Lower lobe of right lung (tissue), 2 donors: ENCODE results near the gene LRRC15. TPM values are rescaled to one million over a fixed set of nuclear protein-coding genes. Genes with fewer than 3 reads are reported as not detected.
A peak's percentile ranks its signal among the peaks of the same experiment; 100 is the strongest.

Experiments
- ATAC-seq, 2 donors: fragments of 200-7000 bp; cut with Tn5 transposase; one replicate each; pipeline ENCODE4 v1.9.1; 2020 to 2022; ENCODE audit warnings: mild to moderate bottlenecking in 2 of 2, moderate library complexity in 2 of 2
- DNase-seq: peaks from one replicate; pipeline ENCODE4 v3.0.0-alpha.2; 2020
- H3K27ac ChIP-seq: fragments of 200-600 bp; one replicate; pipeline ENCODE4 v1.8.0; 2022
- H3K27me3 ChIP-seq: fragments of 200-600 bp; one replicate; pipeline ENCODE4 v1.8.0; 2022; ENCODE audit warnings: low read depth
- H3K36me3 ChIP-seq: fragments of 200-600 bp; one replicate; pipeline ENCODE4 v1.8.0; 2022; ENCODE audit warnings: mild to moderate bottlenecking
- H3K4me1 ChIP-seq: fragments of 200-600 bp; one replicate; pipeline ENCODE4 v1.8.0; 2022
- H3K4me3 ChIP-seq: fragments of 200-600 bp; one replicate; pipeline ENCODE4 v1.8.0; 2022; ENCODE audit warnings: mild to moderate bottlenecking
- H3K9me3 ChIP-seq: fragments of 200-600 bp; one replicate; pipeline ENCODE4 v1.8.0; 2022
- intact Hi-C: fragments of 100-400 bp; cut with DNase I; formaldehyde crosslinking; loops from one replicate; pipeline ENCODE4 v1.11.0; 2022
- total RNA-seq: library from RNA; stranded (reverse); fragmentation: NEBNext Ultra II Directional; extraction: Animal tissue kit (Norgen Biotek cat#: 25700); gene quantifications from one replicate; pipeline ENCODE4 v1.2.1, GENCODE V29; 2021
- TF ChIP-seq, protein P1 (sequence below): fragments of 200-600 bp; IDR thresholded peaks from one replicate; pipeline ENCODE4 v1.8.0; 2022; ENCODE audit warnings: antibody characterized with exemption, mild to moderate bottlenecking
- donor health status: DM: no; HTN: yes; CAD: no; lungs with severe emphysema.

The LRRC15 gene
- total RNA-seq, 1 donor from 2014 or later, result 0.24 TPM

DNA sequence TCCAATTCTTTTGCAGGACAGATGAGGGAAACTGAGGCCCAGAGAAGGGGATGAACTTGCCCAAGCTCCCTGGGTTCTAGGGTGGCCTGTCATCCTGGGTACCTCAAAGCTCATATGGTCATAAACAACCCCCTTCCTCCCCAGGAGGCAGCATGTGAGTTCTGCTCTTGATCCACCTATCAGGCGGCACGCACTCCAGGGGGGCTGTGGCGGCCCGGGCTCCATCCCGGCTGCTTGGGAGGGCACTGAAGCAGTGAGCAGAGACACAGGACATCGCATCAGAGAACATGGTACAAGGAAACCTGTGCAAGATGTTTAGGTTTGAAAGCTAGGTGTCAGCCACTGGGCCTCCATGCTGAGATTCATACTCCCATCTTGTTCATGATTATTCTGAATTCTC, 52.6 kb downstream of the LRRC15 start:
- TF ChIP-seq, protein P1, sequence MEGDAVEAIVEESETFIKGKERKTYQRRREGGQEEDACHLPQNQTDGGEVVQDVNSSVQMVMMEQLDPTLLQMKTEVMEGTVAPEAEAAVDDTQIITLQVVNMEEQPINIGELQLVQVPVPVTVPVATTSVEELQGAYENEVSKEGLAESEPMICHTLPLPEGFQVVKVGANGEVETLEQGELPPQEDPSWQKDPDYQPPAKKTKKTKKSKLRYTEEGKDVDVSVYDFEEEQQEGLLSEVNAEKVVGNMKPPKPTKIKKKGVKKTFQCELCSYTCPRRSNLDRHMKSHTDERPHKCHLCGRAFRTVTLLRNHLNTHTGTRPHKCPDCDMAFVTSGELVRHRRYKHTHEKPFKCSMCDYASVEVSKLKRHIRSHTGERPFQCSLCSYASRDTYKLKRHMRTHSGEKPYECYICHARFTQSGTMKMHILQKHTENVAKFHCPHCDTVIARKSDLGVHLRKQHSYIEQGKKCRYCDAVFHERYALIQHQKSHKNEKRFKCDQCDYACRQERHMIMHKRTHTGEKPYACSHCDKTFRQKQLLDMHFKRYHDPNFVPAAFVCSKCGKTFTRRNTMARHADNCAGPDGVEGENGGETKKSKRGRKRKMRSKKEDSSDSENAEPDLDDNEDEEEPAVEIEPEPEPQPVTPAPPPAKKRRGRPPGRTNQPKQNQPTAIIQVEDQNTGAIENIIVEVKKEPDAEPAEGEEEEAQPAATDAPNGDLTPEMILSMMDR, result no peak
- Histone ChIP-seq H3K27ac (no peak overlapping the region), H3K4me1 (peaks cover 33% of the 10 kb centered on the region), H3K9me3 (peaks cover 11% of the 10 kb centered on the region), H3K36me3 (no peaks in the 10 kb centered on the region), H3K4me3 (no peak overlapping the region), H3K27me3 (peaks cover 6% of the 10 kb centered on the region)
- DNase-seq (no peak), ATAC-seq (no peak)
- intact Hi-C loops, result loop anchor here (5.0 to 10.0 kb wide), 2 partner anchors 172 to 525 kb away; no protein-coding TSS in a partner anchor

DNA sequence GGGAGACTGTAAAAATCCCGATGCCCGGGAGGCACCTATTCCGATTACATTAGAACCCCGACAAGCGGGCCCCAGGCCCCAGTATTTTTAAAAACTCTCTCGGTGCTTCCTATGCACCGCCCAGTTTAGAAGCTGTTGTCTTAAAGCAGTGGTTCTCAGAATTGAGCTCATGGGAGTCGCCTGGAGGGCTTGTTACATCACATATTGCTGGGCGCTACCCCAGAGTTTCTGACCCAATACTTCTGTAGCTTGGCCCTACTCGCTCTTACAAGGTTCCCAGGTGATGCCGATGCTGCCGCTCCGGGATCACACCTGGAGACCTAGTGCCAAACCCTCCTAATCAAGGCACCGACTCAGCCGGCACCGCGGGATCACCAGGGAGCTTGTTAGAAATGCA, 53.6 kb downstream of the LRRC15 start:
- DNase-seq, result no peak
- TF ChIP-seq, protein P1, result peak; percentile 18
- intact Hi-C loops, result loop anchor here (5.0 to 10.0 kb wide), 2 partner anchors 171 to 524 kb away; no protein-coding TSS in a partner anchor
- H3K27ac ChIP-seq, result no peak overlapping the region
- H3K4me1 ChIP-seq, result peaks cover 33% of the 10 kb centered on the region
- H3K36me3 ChIP-seq, result no peaks in the 10 kb centered on the region
- peaks cover 11% of the 10 kb centered on the region for H3K9me3 ChIP-seq
- H3K4me3 ChIP-seq, result peak overlapping the region; percentile 56
- peak; percentile 1 to 20 for ATAC-seq
- H3K27me3 ChIP-seq, result peaks cover 6% of the 10 kb centered on the region

- peaks cover 11% of the 10 kb centered on the region for H3K9me3 ChIP-seq
- TF ChIP-seq, protein P1, result peak; percentile 98
- intact Hi-C loops, result loop anchor here (5.0 to 10.0 kb wide), 2 partner anchors 171 to 523 kb away; no protein-coding TSS in a partner anchor
- H3K27ac ChIP-seq, result peak overlapping the region; percentile 33
- peaks cover 6% of the 10 kb centered on the region for H3K27me3 ChIP-seq
- H3K36me3 ChIP-seq, result no peaks in the 10 kb centered on the region
- peak; percentile 92 to 93 for ATAC-seq
- H3K4me1 ChIP-seq, result peaks cover 33% of the 10 kb centered on the region
- peak; percentile 88 for DNase-seq
- H3K4me3 ChIP-seq, result peak overlapping the region; percentile 56
These were observed 54.2 kb downstream of the LRRC15 start for GRCh38 chr3:194315088-194315964.

- TF ChIP-seq, protein P1, result no peak
- no peak overlapping the region for H3K27ac ChIP-seq
- peaks cover 11% of the 10 kb centered on the region for H3K9me3 ChIP-seq
- H3K36me3 ChIP-seq, result no peaks in the 10 kb centered on the region
- H3K4me3 ChIP-seq, result no peak overlapping the region
- peaks cover 6% of the 10 kb centered on the region for H3K27me3 ChIP-seq
- peaks cover 33% of the 10 kb centered on the region for H3K4me1 ChIP-seq
- intact Hi-C loops, result loop anchor here (5.0 to 10.0 kb wide), 2 partner anchors 170 to 522 kb away; no protein-coding TSS in a partner anchor
- ATAC-seq (no peak), DNase-seq (no peak)
These were observed 55.0 kb downstream of the LRRC15 start for GRCh38 chr3:194314388-194315068.

DNA sequence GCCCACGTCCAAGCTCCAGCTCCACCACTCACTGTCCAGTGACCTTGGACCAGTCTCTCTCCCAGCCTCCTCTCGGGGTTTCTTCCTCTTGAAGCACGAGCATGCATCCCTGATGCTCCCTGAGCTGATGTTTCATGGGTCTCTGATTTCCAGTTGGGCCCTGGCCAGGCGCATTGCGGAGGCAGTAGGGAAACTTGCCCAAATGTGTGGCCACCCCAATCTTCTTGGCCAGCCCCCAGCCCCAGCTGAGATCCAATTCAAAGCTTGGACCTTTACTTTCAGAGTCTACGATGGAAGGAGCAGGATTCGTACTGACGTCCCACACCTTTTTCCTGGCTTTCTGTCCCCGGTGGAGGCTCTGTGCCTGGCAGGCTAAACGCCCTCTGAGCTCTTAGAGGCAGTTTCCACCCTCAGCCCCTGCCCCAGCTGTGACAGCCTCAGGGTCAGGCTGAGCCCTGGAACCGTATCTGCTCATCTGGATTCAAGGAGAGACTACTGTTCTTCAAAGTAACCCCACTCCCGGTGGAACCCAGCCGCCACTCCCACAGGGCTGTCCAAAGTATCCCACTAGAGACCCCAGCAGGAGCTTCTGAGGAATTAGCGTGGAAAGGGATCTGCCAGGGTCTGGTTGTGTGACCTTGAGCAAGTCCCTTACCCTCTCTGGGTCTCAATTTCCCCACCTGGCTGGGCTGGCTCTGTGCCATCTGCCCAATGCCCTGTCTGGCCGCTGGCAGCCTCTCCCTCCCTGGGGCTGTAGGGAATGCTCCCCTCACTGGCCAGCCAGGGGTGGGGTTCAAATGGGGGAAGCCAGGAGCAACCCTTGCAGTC, 55.8 kb downstream of the LRRC15 start:
- no peaks in the 10 kb centered on the region for H3K36me3 ChIP-seq
- no peak overlapping the region for H3K27ac ChIP-seq
- DNase-seq, result no peak
- no peak overlapping the region for H3K4me3 ChIP-seq
- no peak for ATAC-seq
- H3K9me3 ChIP-seq, result peaks cover 5% of the 10 kb centered on the region
- intact Hi-C loops, result loop anchor here (10.0 kb wide), 1 partner anchor 169 kb away; no protein-coding TSS in a partner anchor
- TF ChIP-seq, protein P1, result no peak
- peaks cover 33% of the 10 kb centered on the region for H3K4me1 ChIP-seq
- H3K27me3 ChIP-seq, result peaks cover 6% of the 10 kb centered on the region
